SJSA1 (cell line): ENCODE measurements around the gene CDH6. TPM values are rescaled to one million over a fixed set of nuclear protein-coding genes. Genes with fewer than 3 reads are reported as not detected.

ENCODE experiments used
- DNase-seq, 2 experiments: peaks; one replicate each; pipeline ENCODE4 v3.0.0-alpha.2; 2015 to 2020; ENCODE audit warnings: low spot score in 2 of 2, low read depth in 1 of 2
- H3K27ac ChIP-seq: fragments of 250-450 bp; sonication (Bioruptor Pico); 2 replicates; pipeline ENCODE4 v1.5.1; 2020; ENCODE audit warnings: mild to moderate bottlenecking, moderate library complexity
- H3K27me3 ChIP-seq: fragments of 250-450 bp; sonication (Bioruptor Pico); replicated peaks from 2 replicates; pipeline ENCODE4 v1.5.1; 2020; ENCODE audit warnings: mild to moderate bottlenecking, moderate library complexity
- H3K36me3 ChIP-seq: fragments of 250-450 bp; sonication (Bioruptor Pico); 2 replicates; pipeline ENCODE4 v1.5.1; 2020; ENCODE audit warnings: mild to moderate bottlenecking
- H3K4me1 ChIP-seq: fragments of 250-450 bp; sonication (Bioruptor Pico); replicated peaks from 2 replicates; pipeline ENCODE4 v1.6.1; 2021; ENCODE audit warnings: mild to moderate bottlenecking
- H3K4me3 ChIP-seq: fragments of 250-450 bp; sonication (Bioruptor Pico); 2 replicates; pipeline ENCODE4 v1.5.1; 2020; ENCODE audit warnings: mild to moderate bottlenecking
- H3K9me3 ChIP-seq: fragments of 250-450 bp; sonication (Bioruptor Pico); replicated peaks from 2 replicates; pipeline ENCODE4 v1.5.1; 2020; ENCODE audit warnings: mild to moderate bottlenecking
- total RNA-seq: library from RNA; depleted of rRNA; stranded (reverse); fragments of >200 nt; shearing (Covaris generic); gene quantifications from 2 replicates; pipeline ENCODE4 v1.2.3, GENCODE V29; 2014; rRNA removed

CDH6 gene
- total RNA-seq = 0.13 TPM in 1 of 2 replicates, not detected in the other

DNA sequence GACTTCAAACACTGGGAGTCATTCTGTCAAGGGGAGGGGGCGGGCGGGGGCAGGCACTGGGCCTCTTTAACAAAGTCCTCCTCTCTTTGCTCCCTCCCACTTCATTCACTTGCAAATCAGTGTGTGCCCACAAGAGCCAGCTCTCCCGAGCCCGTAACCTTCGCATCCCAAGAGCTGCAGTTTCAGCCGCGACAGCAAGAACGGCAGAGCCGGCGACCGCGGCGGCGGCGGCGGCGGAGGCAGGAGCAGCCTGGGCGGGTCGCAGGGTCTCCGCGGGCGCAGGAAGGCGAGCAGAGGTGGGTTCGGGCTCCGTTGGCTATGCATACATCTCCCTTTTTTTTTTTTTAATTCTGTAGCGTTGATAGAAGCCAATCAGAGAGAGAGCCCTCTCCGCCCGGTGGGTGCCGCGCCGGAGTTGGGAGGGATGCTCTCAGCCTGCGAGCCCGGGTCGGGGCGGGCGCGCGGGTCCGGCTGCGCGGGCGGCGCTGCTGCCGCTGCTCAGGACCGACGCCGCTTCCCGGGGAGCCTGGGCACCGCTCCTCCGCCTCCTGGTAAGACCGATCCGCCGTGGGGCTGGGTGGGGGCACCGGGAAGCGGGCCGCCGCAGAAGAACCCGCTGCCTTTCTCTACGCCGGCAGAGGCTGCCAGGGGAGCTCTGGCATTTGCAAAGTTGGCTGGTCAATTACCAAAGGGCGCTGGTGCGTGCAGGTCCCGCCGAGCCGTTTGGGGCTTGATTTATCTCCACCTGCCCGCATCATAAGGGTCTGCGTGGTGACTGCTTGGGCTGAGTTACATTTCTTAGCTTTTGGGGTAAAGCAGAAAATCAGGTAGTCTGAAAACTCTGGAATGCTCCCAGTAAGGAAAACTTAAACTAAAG is at the start of gene CDH6:
CDH6 (plus strand) TSS at position 96 of the 877 bp plus-strand sequence. CDS start 73,788 bp downstream, outside the sequence.
- Histone ChIP-seq H3K27me3 (no peaks in the 10 kb centered on the region), H3K36me3 (no peaks in the 10 kb centered on the region), H3K4me3 (0 out of 2 replicates have a peak within 1 kb of the TSS, but pooled peaks have one; percentile 5), H3K9me3 (no peaks in the 10 kb centered on the region), H3K27ac (no peak within 1 kb of the TSS), H3K4me1 (no peaks in the 10 kb centered on the region)
- DNase-seq = no peak

GRCh38 chr5:31144364-31144763 is 49.1 kb upstream of the CDH6 start:
- Histone ChIP-seq H3K4me3 (no peak overlapping the region), H3K4me1 (no peaks in the 10 kb centered on the region), H3K27ac (no peak overlapping the region), H3K9me3 (no peaks in the 10 kb centered on the region), H3K27me3 (no peaks in the 10 kb centered on the region), H3K36me3 (no peaks in the 10 kb centered on the region)
- no peak for DNase-seq

- H3K27me3 ChIP-seq = no peaks in the 10 kb centered on the region
- H3K9me3 ChIP-seq = no peaks in the 10 kb centered on the region
- no peak overlapping the region for H3K27ac ChIP-seq
- no peaks in the 10 kb centered on the region for H3K36me3 ChIP-seq
- H3K4me1 ChIP-seq = no peaks in the 10 kb centered on the region
- H3K4me3 ChIP-seq = no peak overlapping the region
- peak in 1 of 2 experiments; percentile 2 for DNase-seq
Measured at GRCh38 chr5:31148959-31149475, 44.5 kb upstream of the CDH6 start.

DNA sequence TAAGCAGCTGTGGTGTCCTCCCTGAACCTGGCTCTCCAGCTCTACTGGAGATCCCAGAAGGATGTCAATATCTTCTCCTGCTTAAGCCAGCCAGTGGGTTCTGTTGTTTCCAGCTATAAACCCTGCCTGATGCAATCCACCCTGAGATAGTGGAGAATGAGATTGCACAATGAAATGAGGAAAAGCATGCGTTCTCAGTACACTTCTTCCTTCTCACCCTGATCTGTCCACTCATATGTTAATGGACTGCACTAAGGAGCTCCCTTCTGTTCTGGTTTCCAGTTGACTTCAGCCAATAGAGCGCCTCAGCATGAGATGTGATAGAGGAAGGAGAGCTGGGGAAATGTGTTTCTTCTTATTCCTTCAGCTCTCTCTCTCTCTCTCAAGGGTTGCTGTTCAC is 40.0 kb upstream of the CDH6 start:
- Histone ChIP-seq H3K27ac (no peak overlapping the region), H3K9me3 (no peaks in the 10 kb centered on the region), H3K4me1 (no peaks in the 10 kb centered on the region), H3K4me3 (no peak overlapping the region), H3K36me3 (no peaks in the 10 kb centered on the region), H3K27me3 (no peaks in the 10 kb centered on the region)
- no peak for DNase-seq

DNA sequence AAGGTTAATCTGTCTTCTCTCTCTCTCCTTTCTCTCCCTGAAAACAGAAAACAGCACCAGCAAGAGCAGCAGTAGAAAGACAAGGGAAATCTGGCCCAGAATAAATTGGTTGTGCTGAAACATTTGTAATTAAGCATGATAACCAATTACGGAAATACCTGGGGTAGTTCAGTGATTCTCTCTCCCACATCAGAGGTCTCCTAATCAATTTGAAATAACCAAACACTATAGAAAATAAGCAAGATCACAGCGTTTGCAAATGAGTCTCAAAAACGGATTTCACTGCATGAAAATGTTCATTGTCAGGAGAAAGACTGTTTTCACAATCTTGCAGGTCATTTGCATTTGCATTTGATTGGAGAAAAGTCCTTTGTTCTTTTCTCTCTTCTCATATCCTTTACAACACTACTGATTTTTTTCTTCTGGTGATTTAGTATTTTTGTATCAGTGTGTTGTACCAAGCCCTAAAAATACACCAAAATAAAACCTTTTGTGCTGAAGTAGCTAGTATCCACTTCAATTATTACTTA is 36.8 kb upstream of the CDH6 start:
- no peaks in the 10 kb centered on the region for H3K36me3 ChIP-seq
- DNase-seq = no peak
- no peak overlapping the region for H3K27ac ChIP-seq
- H3K4me3 ChIP-seq = no peak overlapping the region
- no peaks in the 10 kb centered on the region for H3K9me3 ChIP-seq
- no peaks in the 10 kb centered on the region for H3K4me1 ChIP-seq
- H3K27me3 ChIP-seq = no peaks in the 10 kb centered on the region

DNA sequence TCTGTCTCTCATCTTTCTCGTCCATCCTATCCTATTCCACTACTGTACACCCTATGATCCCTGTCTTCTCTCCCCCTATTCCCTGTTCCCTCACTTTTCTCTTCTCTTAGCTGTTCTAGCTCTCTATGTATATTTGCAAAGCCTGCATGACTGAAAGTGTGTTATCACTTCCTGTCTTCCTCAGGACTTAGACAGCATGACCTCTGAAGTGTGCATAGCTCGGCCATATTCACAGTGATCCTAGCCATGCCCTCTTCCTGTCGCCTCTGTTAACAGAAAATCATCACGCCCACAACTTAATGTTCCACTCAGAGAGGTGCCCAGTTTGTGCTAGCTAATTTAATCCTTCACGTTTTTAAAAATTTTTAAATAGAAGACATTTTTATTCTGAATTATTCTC is 35.8 kb upstream of the CDH6 start:
- DNase-seq = no peak
- no peaks in the 10 kb centered on the region for H3K36me3 ChIP-seq
- H3K9me3 ChIP-seq = no peaks in the 10 kb centered on the region

GRCh38 chr5:31158686-31159085 is 34.8 kb upstream of the CDH6 start:
- H3K27ac ChIP-seq = no peak overlapping the region
- no peaks in the 10 kb centered on the region for H3K4me1 ChIP-seq
- DNase-seq = no peak

More for the DNA sequence above, 35.8 kb upstream of the CDH6 start:
- no peak overlapping the region for H3K27ac ChIP-seq
- no peaks in the 10 kb centered on the region for H3K27me3 ChIP-seq
- H3K4me1 ChIP-seq = no peaks in the 10 kb centered on the region
- no peak overlapping the region for H3K4me3 ChIP-seq

DNA sequence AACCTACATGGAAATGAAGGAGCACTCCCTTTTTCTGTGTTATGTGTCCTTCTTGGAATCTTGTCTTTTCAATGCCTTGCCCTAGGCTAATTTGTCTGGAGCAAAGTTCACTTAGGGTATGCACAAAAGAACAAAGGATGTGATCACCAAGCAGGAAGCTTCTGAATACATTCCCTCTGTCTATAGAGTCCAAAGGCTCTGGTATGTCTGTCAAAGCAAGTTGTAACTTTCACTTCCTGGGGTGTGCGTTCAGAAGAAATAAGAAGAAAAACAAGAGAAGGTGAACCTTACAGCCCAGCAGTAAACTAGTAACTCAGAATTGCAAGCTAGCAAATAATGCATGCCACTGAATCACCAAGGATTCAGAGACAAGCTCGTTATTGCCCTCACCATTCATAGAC is 31.7 kb upstream of the CDH6 start:
- Histone ChIP-seq H3K9me3 (no peaks in the 10 kb centered on the region), H3K36me3 (no peaks in the 10 kb centered on the region), H3K4me1 (no peaks in the 10 kb centered on the region), H3K27ac (no peak overlapping the region), H3K27me3 (no peaks in the 10 kb centered on the region), H3K4me3 (no peak overlapping the region)
- DNase-seq = no peak

More at GRCh38 chr5:31158686-31159085, 34.8 kb upstream of the CDH6 start:
- Histone ChIP-seq H3K36me3 (no peaks in the 10 kb centered on the region), H3K27me3 (no peaks in the 10 kb centered on the region), H3K9me3 (no peaks in the 10 kb centered on the region), H3K4me3 (no peak overlapping the region)

- DNase-seq = no peak
- no peak overlapping the region for H3K27ac ChIP-seq
- H3K4me3 ChIP-seq = no peak overlapping the region
- no peaks in the 10 kb centered on the region for H3K27me3 ChIP-seq
- no peaks in the 10 kb centered on the region for H3K4me1 ChIP-seq
- H3K9me3 ChIP-seq = no peaks in the 10 kb centered on the region
- H3K36me3 ChIP-seq = no peaks in the 10 kb centered on the region
Measured at GRCh38 chr5:31165729-31166128, 27.8 kb upstream of the CDH6 start.

DNA sequence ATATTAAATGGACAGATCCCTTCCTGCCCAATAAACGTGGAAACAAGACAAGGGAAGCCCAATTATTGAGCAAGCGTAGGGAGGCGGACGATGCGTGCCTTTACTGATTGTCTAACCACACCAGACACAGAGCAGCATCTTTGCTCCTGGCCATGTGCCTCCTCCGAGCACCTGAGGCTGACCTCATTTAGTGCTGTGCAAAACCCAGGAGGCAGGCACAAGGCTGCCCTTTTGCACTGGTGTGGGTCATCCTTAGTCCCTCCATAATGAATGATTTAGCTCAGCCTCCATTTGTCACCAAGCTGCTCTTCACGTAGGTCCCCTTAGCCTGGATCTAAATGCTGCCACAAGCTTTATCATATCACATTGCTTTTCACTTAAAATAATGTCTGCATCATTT is 24.1 kb upstream of the CDH6 start:
- H3K36me3 ChIP-seq = no peaks in the 10 kb centered on the region
- H3K27ac ChIP-seq = no peak overlapping the region
- DNase-seq = no peak
- no peaks in the 10 kb centered on the region for H3K4me1 ChIP-seq
- no peaks in the 10 kb centered on the region for H3K9me3 ChIP-seq
- no peaks in the 10 kb centered on the region for H3K27me3 ChIP-seq
- no peak overlapping the region for H3K4me3 ChIP-seq

DNA sequence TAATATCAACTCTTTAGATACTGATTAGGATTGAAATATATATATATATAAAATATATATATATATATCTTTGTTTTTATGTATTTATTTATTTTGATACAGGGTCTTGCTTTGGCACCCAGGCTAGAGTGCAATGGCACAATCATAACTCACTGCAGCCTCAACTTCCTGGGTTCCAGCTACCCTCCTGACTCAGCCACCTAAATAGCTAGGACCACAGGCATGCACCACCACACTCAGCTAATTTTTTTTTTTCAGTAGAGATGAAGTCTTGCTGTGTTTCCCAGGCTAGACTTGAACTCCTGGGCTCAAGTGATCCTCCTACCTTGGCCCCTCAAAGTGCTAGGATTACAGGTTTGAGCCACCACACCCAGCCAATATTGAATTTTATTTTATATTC is 20.6 kb upstream of the CDH6 start:
- H3K36me3 ChIP-seq = no peaks in the 10 kb centered on the region
- no peak for DNase-seq
- no peaks in the 10 kb centered on the region for H3K9me3 ChIP-seq
- H3K4me1 ChIP-seq = no peaks in the 10 kb centered on the region
- H3K4me3 ChIP-seq = no peak overlapping the region
- no peak overlapping the region for H3K27ac ChIP-seq
- no peaks in the 10 kb centered on the region for H3K27me3 ChIP-seq

DNA sequence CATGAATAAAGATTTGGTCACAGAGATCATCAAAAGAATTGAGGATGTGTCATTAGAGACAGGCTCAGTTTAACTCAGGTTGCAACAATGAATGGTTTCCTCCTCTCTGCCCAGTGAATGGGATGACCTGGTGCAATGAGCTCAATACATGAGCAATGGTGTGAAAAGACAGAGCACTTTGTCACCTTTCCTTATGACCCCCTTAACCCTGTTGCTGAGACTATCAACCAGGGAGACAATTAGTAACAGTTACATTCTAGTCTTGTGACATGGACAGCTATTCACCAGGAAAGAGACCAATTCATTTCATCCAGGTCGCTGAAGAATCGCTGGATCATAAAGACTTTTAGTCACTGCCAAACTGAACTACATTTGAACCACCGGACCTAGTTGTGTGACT is 19.9 kb upstream of the CDH6 start:
- no peaks in the 10 kb centered on the region for H3K4me1 ChIP-seq
- H3K27ac ChIP-seq = no peak overlapping the region
- H3K9me3 ChIP-seq = no peaks in the 10 kb centered on the region
- H3K36me3 ChIP-seq = no peaks in the 10 kb centered on the region
- no peak overlapping the region for H3K4me3 ChIP-seq
- no peaks in the 10 kb centered on the region for H3K27me3 ChIP-seq
- DNase-seq = no peak

- no peak overlapping the region for H3K4me3 ChIP-seq
- no peak overlapping the region for H3K27ac ChIP-seq
- H3K27me3 ChIP-seq = no peaks in the 10 kb centered on the region
- no peaks in the 10 kb centered on the region for H3K9me3 ChIP-seq
- no peaks in the 10 kb centered on the region for H3K4me1 ChIP-seq
- H3K36me3 ChIP-seq = no peaks in the 10 kb centered on the region
- no peak for DNase-seq
Measured at GRCh38 chr5:31181376-31181987, 12.0 kb upstream of the CDH6 start.

- no peak overlapping the region for H3K4me3 ChIP-seq
- H3K9me3 ChIP-seq = no peaks in the 10 kb centered on the region
- no peaks in the 10 kb centered on the region for H3K4me1 ChIP-seq
- H3K27ac ChIP-seq = no peak overlapping the region
- H3K36me3 ChIP-seq = no peaks in the 10 kb centered on the region
- H3K27me3 ChIP-seq = no peaks in the 10 kb centered on the region
- DNase-seq = no peak
Measured at GRCh38 chr5:31182136-31182535, 11.3 kb upstream of the CDH6 start.
